HG02973 (cell line): ENCODE results near the gene GBP5.
"Not testable (repeated sequence)": the region's sequence is repeated elsewhere in the genome, so short reads cannot be mapped to it uniquely, and the experiment has no call there.

Experiments
- ATAC-seq: cut with Tn5 transposase; IDR thresholded peaks from one replicate; pipeline ENCODE4 v1.9.1; 2021; ENCODE audit warnings: moderate library complexity; ENCODE audit not compliant: unreplicated experiment

The GBP5 gene

DNA sequence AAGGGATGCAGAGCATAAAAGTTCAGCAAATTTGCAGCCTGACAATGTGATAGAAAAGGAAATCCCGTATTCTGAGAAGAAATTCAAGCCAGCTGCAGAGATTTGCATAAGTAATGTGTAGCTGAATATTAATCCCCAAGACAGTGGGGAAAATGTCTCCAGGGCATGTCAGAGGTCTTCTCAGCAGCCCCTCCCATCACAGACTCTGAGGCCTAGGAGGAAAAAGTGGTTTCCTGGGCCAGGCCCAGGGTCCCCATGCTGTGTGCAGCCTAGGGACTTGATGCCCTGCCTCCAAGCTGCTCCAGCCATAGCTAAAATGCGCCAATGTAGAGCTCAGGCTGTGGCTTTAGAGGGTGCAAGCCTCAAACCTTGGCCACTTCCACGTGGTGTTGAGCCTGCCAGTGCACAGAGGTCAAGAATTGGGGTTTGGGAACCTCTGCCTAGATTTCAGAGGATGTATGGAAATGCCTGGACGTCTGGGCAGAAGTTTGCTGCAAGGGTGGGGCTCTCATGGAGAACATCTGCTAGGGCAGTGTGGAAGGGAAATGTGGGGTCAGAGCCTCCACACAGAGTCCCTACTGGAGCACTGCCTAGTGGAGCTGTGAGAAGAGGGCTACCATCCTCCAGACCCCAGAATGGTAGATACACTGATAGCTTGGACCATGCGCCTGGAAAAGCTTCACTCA is 11.6 kb upstream of the GBP5 start:
- not testable (repeated sequence) for ATAC-seq

DNA sequence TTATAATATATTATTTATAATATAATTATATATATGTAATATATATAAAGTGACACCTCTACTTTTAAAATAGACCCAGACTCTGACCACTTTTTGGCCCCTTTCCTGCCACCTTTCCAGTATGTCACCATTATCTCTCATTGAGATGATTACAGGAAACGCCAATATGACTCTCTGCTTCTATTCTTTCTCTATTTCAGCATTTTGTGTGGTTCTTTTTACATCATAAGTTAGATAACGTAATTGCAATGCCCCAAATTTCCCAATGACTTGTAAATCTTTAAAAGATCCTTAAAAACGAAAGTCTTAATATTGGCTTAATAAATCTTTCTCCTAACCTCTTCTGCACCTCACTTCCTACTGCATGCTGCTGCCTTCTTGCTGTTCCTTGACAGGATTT is 8.1 kb upstream of the GBP5 start:
- ATAC-seq = no peak

DNA sequence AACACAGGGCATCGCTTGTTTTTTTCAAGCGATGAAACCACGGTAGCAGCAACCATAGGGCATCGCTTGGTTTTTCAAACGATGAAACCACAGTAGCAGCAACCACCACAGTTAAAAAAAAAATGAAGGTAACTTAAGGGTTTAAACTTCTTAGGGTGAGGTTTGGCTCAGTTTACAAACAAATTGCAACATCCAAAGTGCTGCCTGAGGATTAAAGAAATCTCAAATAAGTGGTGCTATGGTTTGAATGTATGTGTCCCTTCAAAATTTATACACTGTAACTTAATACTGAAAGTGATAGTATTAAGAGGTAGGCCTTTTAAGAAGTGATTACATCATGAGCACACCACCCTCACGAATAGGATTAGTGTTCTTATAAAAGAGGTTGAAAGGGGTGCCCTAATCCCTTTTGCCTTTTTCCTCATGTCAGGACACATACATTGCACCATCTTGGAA is 6.4 kb upstream of the GBP5 start:
- no peak for ATAC-seq

DNA sequence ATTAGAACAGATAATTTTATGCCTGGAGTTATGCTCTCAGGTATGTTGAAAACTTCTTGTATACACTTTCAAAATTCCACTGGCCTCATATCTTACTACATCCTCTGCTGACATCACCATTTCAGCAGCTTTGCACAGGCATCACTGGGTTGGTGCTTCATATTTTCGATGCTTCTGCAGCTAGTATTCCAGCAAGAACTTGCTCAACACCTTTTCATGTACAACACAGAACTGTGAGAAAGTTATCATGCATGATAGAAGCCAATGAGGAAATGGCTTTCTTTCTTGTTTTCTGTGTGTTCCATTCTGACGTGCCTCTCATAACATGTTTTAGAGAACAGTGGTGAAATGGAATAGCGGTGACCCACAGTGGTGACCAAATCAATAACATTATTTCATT is 5.1 kb upstream of the GBP5 start:
- ATAC-seq = no peak

DNA sequence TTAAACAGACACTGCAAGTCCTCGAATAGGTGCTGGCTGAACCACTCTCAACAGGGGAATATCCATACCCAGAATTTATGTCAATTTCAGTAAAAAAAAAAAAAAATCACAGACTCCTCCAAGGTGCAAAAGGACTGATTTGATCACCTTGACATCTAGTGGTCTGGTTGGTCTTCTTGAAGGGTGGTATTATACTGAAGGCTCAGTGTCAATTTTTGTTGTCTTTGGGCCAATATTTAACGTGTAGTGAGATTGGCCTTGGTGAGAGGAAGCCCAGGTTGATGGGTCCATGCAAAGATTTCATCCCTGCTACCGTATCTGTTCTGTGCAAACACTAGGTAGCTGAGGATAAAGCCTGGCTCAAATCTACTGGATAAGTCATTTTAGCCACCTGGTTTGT is 4.0 kb upstream of the GBP5 start:
- ATAC-seq = no peak

DNA sequence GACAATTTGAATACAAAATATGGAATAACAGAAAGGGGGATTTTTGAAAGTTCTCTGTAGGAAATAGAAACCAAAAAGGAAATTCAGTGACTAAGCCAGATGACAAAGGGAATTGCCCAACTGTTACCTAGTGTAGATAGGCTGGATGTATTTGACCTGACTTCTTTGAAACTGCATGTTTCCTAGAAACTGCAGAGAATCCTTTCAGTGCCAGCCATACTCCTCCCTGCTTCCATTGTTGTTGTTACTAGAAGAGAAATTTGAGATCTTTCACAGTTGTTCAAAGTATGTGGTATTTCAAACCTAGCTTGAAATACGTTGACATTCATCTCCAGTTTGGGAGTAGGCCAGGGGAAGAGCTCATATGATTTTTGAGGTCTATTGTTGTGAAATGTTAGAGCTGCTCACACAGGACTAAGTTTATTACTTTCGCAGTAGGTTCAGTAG is 1.8 kb upstream of the GBP5 start:
- no peak for ATAC-seq

DNA sequence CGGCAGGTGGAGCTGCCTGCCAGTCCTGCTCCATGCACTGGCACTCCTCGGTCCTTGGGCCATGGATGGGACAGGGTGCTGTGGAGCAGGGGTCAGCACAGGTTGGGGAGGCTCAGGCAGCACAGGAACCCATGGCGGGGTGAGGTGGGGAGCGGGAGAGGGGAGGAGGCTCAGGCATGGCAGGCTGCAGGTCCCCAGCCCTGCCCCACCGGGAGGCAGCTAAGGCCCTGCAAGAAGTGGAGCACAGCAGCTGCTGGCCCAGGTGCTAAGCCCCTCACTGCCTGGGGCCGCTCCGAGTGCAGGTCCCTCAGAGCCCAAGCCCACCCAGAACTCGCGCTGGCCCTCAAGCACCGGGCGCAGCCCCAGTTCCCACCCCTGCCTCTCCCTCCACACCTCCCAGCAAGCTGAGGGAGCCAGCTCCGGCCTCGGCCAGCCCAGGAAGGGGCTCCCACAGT is 691 bp upstream of the GBP5 start:
- no peak for ATAC-seq

DNA sequence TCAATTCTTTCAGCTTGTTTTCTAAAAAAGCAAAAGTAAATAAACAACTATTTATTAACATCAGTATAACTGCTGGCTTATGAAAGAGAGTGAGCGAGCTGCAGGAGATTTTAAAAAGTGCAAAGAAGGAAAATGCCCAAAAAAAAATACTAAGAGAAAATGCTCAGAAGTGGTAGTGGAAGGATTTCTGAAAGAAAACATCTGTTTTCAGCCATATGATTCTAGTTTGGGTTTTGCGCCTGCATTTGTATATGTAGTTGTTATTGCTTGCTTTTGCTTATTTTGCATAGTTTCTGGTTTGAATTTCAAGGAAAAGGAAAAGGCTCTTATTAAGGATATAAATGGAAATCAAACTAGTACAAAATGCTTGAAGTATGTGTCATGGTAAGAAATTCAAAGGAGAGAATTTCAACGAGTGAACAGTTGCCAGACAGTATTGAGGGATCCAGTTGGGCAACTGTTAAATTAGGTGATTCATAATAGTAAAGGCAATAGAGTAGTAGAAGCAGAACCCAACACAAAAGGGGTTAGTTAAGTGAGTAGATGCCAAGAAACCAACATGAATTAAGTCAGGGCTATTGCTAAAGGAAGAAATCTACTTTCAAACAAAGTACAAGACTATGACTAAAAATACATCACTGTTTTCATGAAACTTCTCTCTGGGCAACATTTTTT is 1.2 kb downstream of the GBP5 start:
- no peak for ATAC-seq

DNA sequence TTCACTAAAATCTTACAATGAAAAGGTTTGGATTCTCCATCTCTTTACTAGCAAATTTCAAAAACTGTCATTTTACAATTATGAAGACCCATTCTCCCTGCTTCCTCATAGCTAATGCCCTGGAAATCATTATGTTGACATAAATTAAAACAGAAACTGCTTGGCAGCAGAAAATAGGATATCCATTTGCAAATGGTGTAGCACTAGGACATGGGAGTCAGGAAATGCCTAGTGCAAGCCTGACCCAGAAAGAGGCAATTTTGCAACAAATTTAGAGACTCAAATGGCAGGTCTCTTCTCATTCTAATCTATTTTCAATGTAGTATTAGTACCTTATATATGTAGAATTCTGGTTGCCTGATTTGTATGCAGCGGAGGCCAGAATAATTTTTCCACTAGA is 2.2 kb downstream of the GBP5 start:
- no peak for ATAC-seq

DNA sequence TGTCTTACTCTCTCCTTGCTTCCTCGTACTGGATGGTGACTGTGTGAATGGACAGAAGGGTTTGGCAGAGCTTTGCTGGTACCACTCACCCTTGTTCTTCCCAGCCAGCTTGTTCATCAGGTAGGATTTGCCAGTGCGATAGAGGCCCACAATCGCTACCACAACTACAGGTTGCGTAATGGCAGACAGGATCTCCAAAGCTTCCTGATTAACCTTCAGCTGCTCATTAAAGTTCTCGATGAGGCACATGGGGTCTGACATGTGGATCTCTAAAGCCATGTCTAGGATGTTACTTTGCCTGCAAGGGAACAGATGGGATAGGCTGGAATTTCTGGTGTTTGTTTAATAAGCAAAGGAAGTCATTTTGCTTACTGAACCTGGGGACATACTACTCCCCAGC is 3.4 kb downstream of the GBP5 start:
- ATAC-seq = no peak

DNA sequence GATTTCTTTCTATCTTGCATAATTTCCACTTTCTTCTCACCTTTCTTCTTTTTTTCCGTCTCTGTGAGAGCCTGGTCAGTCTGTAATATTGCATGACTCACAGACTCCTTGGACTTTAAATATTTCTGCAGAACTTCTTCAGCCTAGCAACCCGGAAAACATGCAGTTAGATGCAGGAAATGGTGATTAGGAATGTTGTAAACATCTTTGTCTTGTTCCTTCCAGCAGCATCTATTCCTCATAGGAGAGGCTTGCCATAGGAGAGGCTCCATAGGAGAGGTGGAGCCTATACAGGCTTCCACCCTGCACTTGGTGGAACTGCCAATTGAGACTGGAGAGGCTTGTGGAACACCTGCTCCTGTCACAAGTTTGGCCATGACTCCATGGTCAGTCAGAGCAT is 10.0 kb downstream of the GBP5 start:
- no peak for ATAC-seq

DNA sequence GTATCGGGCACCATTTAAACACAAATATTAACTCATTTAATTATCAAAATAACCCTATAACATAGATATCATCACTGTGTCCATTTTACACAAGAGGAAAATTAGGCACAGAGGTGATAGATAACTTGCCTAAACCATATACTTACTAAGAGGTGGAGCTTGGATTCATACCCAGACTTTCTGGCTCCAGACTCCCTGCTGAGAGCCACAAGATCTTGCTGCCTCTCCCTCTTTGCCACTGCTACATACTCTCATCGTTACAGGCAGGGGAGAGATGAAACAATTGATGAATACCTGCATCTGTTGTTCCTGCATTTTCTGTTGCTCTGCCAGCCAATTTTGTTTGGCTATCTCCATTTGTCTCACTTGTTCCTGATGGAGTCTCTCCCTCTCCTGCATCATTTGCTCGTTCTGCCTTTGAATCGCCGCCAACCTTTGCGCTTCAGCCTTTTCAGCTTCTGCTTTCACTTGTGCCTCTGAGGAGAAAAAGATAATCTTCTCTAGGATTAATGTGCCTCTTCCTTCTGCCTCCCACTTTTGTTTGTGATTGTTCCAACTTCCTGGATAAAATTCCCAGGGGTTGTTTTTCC is 10.6 kb downstream of the GBP5 start:
- no peak for ATAC-seq

DNA sequence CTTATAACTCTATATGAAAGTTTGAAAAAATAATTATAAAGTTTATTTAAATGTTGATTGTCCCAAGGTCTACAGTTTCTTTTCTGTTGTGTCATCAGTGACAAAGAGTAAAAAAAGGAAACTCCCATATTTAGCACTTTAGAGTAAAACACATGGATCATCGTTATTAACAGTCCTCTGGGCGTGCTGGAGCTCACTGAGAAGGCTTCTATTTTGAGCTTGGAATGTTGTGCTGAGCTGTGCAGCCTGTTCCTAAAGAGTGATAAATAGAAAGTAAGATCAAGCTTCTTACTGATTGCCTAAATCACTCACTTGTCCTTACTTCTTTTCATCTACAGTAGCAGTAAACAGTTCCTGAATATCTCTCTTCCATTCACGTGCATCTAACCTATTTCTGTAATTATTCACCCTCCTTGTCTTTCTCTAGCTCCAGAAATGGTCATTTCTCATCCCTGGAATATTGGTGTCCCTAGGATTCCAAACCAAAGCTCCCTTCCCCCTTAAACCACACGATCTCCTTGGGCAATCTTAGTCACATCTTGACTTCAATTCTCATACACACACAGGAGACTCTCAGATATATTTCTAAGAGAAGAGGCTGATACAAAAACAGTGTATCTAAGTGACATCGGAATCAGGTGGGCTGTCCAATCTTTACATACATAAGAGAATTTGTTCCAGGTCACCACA is 11.9 kb downstream of the GBP5 start:
- no peak for ATAC-seq

DNA sequence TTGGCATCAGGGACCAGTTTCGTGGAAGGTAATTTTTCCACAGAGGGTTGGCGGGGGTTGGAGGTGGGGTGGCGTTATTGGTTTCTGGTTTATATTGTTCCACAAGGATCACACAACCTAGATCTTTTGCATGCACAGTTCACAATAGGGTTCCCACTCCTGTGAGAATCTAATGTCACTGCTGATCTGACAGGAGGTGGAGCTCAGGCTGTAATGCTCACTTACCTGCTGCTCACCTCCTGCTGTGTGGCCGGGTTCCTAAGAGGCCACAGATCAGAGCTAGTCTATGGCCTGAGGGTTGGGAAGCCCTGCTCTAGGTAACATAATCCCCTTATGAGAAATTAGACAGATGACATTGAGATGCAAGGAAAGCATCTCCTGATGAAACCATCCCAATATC is 12.6 kb downstream of the GBP5 start:
- ATAC-seq = no peak

DNA sequence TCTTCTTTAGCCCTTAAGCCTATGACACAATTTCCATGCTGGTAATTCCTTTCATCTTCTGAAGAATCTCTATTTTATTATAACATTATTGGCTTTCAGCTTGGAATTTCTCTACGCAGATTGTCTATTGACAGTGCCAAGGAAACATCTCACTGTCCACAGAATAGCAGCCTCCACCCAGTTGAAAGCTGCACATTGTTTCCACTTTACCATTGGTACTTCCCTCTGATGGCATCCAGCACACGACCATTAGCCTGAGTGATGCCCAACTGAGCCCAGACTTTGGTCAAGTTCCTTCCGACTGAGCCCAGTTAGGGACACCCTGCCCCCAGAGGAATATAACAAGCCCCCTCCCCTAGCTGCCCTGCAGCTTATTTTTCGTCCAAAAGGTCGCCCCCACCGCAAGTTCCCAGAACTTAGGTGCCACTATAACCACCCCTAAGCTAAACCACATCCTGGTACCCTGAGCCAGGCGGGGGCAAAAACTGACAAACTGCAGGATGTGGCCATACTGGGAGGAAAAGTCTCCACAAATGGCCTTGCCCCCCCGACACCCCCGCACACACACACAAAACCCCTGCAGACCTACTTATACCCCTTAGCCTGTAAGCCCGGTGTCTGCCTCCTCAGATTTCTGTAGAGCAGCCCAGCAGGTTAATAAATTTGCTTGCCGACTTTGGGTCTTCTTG is 13.2 kb downstream of the GBP5 start:
- ATAC-seq = no peak

DNA sequence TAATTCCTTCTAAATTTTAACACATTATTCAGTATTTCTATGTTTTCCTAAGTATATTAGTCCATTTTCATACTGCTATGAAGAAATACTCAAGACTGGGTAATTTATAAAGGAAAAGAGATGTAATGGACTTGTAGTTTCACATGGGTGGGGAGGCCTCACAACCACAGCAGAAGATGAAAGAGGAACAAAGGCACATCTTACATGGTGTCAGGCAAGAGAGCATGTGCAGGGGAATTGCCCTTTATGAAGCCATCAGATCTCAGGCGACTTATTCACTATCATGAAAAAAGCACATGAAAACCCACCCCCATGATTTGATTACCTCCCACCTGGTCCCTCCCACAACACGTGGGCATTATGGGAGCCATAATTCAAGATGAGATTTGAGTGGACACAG is 15.6 kb downstream of the GBP5 start:
- ATAC-seq = no peak

DNA sequence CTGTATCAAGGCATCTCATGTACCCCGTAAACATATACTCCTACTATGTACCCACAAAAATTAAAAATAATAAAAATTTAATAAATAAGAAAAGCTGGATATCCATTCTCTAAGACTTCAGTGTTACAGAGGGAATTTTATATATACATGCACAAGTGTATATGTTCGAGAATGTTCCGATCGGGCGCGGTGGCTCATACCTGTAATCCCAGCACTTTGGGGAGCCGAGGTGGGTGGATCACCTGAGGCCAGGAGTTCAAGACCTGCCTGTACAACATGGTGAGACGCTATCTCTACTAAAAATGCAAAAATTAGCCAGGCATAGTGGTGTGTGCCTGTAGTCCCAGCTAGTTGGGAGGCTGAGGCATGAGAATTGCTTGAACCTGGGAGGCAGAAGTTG is 17.1 kb downstream of the GBP5 start:
- not testable (repeated sequence) for ATAC-seq

DNA sequence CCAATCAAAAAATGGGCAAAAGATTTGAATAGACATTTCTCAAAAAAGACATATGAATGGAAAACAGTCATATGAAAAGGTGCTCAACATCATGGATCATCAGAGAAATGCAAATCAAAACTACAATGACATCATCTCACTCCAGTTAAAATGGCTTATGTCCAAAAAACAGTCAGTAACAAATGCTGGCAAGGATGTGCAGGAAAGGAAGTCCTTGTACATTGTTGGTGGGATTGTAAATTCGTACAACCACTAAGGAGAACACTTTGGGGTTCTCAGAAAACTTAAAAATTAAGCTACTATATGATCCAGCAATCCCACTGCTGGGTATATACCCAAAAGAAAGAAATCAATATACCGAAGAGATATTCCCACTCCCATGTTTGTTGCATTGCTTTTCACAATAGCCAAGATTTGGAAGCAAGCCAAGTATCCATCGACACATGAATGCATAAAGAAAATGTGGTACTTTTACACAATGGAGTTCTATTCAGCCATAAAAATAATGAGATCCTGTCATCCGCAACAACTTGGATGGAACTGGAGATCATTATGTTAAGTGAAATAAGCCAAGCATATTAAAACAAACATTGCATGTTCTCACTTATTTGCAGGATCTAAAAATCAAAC is 17.9 kb downstream of the GBP5 start:
- no peak for ATAC-seq

DNA sequence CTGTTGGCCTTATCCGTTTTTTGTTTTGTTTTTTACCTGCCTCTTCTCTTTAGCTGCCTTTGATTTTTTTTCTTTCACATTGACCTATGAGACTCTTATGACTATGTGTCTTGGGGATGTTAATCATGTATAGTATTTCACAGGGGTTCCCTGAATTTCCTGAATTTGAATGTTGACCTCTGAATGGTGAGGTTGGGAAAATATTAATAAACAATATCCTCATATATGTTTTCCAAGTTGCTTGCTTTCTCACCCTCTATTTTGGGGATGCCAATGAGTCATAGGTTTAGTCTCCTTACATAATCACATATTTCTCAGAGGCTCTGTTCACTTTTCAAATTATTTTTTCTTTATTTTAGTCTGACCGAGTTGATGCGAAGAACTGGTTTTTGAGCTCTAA is 29.6 kb downstream of the GBP5 start:
- no peak for ATAC-seq
